GM21381 (cell line): ENCODE measurements around the gene ARL15.
"Not testable (repeated sequence)": the region's sequence is repeated elsewhere in the genome, so short reads cannot be mapped to it uniquely, and the experiment has no call there.

Source experiments
- ATAC-seq: cut with Tn5 transposase; IDR thresholded peaks from one replicate; pipeline ENCODE4 v1.9.1; 2021; ENCODE audit warnings: mild to moderate bottlenecking, moderate library complexity; ENCODE audit not compliant: unreplicated experiment

The ARL15 gene

GRCh38 chr5:54049144-54049543 lies 261.2 kb downstream of the ARL15 start:
- ATAC-seq, result no peak

DNA sequence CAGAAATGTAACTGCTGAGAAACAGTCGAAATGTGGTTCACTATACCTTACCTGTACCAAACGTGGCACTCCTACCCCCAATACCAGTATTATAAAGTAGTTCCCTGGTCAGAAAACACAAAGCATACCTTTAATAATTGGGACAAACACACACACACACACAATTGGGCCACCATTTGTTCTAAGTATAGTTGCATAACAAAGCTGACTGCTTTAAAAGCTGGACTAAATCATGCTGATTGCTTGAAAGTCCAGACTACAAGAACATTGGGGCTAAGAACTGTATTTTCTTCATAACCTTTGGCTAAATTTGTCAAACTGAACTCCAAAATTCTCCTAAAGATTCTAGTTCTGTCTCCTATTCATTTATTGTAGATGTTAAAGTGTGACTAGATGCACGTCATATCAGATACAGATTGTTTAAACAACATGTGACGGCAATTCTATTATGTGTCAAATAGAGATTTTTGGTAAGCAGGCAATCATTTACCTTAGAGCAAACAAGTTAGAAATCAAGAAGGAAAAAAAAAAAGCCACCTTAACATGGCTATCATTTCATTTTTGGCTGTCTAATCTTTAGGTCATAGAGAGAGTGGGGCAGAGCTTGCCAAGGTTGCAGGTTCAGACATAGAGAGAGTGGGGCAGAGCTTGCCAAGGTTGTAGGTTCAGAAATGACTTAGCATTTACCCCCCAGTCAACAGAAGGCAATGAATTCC lies 265.1 kb downstream of the ARL15 start:
- ATAC-seq, result no peak

DNA sequence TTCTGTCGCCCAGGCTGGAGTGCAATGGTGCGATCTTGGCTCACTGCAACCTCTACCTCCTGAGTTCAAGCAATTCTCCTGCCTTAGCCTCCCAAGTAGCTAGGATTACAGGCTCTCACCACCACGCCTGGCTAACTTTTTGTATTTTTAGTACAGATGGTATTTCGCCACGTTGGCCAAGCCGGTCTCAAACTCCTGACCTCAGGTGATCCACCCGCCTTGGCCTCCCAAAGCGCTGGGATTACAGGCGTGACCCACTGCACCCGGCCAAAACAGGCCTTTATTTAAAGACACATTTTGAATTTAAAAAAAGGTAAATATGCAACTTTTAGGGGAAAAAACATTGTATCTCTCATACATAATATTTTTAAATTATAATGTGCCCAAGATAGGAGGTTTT lies 266.1 kb downstream of the ARL15 start:
- not testable (repeated sequence) for ATAC-seq

DNA sequence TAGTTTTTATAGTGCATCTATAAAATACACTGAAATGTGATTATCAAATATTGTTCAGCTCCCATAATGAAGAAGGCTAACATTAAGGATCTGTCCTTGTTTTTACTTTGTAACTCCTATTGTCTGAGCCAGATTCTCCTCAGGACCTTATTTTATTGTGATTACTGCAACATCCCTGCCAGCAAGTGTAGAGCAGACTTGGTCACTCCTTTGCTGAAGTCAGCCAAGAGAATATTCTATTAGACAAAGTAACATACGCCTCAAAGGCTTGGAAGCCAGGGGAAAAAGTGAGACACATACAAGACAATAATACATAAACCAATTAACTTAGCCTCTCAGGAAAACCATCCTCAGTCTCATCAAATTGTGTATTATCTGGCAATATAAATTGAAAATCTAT lies 269.6 kb downstream of the ARL15 start:
- no peak for ATAC-seq

DNA sequence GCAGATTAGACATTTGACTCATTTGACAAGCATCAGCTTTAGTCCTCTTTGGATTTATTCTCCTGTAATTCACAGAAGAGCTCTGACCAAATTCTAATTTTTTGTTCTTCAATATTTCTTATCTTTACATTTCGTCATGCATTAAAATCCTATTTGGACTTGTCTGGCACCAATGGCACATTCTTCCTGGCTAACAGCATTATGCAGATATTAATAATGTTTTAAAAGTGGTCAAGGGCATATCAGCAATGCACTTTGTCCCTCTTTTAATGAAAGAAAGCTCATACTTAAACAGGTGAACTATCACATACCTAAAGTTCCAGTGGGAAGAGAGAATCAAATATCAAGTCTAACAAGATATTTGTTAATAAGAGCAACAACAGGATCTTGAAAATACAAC lies 270.4 kb downstream of the ARL15 start:
- no peak for ATAC-seq

GRCh38 chr5:54037205-54037604 lies 273.2 kb downstream of the ARL15 start:
- ATAC-seq, result no peak

DNA sequence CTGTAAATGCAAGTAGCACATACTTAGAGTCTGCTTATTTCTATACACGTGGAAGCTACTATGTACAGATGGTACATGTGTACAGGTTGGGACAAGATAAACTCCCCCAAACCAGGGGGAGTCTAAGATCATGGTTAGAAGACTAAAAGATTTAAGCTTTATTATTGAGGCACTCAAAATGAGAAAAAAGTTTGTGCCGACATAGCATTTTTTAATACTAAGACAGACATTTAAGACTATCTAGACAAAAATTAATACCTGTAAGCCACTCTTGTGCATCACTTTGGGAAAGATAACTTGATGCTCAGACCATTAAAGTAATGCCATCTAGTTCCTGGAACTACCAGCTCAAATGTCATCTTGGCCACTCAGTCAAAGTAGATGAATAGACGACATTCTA lies 279.4 kb downstream of the ARL15 start:
- no peak for ATAC-seq

GRCh38 chr5:54024466-54024865 lies 285.9 kb downstream of the ARL15 start:
- ATAC-seq, result no peak

- ATAC-seq, result no peak
These were observed 288.1 kb downstream of the ARL15 start for GRCh38 chr5:54022223-54022622.

- ATAC-seq, result no peak
These were observed 288.8 kb downstream of the ARL15 start for GRCh38 chr5:54021431-54022164.

DNA sequence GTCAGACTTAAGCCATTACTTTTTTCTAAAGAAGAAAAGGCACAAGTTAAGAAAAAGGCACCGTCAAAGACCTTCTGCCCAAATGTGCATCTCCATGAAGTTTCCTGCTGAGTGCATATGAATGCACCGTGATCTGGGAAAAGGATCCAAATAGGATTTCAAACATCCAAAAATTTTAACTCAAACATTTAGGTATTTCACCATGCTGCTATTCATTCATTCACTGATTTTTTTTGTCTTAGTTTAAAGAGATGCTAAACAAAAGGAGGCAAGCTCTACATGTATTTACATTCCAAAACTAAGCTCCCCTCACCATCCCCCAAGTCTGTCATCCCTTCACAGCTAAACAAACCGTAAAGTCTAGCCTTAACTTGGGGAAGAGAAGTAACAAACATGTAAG lies 291.9 kb downstream of the ARL15 start:
- ATAC-seq, result no peak

GRCh38 chr5:54017580-54017979 lies 292.8 kb downstream of the ARL15 start:
- no peak for ATAC-seq

- no peak for ATAC-seq
These were observed 296.7 kb downstream of the ARL15 start for GRCh38 chr5:54013556-54014194.

- ATAC-seq, result no peak
These were observed 300.5 kb downstream of the ARL15 start for GRCh38 chr5:54009828-54010227.

GRCh38 chr5:54009357-54009756 lies 301.0 kb downstream of the ARL15 start:
- ATAC-seq, result no peak

DNA sequence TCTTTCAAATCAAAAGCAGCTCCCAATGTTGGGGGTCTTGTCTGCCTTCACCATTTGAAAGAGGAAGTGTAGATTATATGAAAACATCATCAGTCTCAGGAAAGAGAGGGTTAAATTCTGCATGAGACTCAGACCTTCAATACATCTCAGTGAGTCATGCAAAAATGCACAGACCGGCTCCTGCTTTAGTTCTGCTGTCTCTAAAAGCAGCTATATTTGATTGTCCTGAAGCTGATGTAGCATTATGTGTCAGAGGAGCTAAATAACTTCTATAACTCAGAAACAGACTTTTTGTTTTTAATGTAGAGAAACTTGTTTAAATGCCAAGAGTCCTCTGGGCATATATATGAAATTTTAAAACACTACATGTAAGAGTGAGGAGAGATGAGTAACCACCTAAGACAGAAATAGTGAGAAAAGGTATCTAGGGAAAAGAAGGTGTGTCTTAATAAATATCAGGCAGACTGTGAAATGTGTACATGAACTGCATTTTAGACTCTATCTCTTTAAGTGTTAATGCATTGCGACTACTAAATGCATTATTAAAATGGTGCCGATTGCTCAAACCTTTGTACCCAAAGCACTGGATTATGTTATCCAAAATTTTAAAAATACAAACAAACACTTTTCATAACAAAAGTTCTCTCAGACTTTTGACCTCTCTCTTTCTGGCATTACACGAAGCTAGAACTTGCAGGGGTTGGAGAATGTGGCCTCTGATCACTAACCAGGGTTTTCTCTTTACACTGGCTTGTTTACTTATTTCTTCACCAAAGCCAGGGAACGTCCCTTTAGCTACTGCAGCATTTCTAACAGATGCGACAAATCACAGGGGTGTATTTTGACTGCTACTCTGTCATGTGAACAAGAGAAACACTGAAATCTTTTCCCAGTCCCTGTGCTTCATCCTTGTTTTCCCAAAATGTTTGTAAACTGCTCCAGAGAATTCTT lies 302.3 kb downstream of the ARL15 start:
- no peak for ATAC-seq

- ATAC-seq, result no peak
These were observed 305.7 kb downstream of the ARL15 start for GRCh38 chr5:54004697-54005096.

DNA sequence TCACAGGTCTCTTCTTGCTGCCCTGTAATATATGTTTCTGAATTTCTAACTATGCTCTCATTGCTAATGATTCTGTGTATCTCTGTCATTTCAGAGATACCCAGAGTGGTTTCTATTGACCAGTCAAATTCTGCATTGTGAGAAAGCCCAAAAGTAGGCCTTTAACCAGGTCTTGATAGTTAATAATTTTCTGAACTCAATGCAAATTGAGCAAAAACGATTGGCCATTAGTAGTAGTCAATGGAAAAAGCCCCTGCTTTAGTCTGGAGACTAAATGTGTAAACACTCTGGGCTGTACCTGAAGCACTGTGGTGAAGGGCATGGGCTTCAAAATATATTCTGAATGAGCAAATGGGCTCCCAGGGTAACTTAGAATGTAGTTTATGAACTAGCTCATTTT lies 307.6 kb downstream of the ARL15 start:
- no peak for ATAC-seq

DNA sequence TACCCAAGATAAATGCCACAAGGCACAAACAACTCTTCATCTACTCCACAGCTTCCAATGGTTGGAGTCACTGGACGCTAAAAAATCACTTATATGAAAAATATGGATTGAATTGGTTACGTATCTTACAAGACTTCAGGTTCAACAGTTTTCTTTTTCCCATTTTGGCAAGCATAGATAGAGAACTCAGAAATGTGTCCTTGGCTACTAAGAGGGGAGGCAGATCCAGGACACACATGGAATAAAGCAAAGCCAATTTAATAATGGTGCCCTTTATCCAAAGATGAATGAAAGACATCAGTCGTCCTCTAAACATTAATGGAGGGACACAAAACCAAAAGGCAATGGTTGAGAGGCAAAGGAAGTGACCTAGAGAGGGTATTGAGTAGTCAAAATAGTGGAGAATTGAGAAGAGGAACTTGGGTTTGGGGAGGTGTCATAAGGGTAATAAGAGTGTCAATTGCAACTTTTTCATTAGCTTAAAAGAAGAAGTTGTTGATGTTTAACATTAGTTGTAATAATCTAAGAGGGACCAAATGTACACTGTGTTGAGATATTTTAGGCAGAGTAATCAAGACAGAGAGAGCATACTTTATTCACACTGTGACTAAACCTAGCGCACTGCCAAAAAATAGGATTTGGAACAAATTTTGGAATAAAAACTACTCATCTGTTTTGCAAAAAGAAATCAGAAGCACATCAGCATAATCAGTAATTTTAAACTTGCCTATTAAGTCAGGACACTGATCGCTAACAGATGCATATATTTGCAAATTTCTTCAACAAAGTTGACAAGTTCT lies 308.2 kb downstream of the ARL15 start:
- ATAC-seq, result no peak

GRCh38 chr5:54000011-54000410 lies 310.4 kb downstream of the ARL15 start:
- ATAC-seq, result no peak
